Lung microvascular endothelial cell (primary cell): ENCODE measurements around the gene MAPRE2. TPM values are rescaled to one million over a fixed set of nuclear protein-coding genes. Genes with fewer than 3 reads are reported as not detected.

Experiments
- DNase-seq, 2 donors: peaks; one replicate each; pipeline versions ENCODE4 v3.0.0 to v3.0.0-alpha.2; 2010; ENCODE audit warnings: low read depth in 2 of 2
- total RNA-seq: library from RNA; depleted of rRNA; stranded (reverse); fragments of >200 nt; gene quantifications from 2 replicates; pipeline ENCODE4 v1.2.1, GENCODE V29; 2014

The MAPRE2 gene
- total RNA-seq, 1 donor from 2014 or later, result 21.2 TPM

- no peak for DNase-seq
Measured at GRCh38 chr18:35061804-35062203, 20.6 kb downstream of the MAPRE2 start.

GRCh38 chr18:35062408-35062807 is 21.2 kb downstream of the MAPRE2 start:
- DNase-seq, result no peak

DNA sequence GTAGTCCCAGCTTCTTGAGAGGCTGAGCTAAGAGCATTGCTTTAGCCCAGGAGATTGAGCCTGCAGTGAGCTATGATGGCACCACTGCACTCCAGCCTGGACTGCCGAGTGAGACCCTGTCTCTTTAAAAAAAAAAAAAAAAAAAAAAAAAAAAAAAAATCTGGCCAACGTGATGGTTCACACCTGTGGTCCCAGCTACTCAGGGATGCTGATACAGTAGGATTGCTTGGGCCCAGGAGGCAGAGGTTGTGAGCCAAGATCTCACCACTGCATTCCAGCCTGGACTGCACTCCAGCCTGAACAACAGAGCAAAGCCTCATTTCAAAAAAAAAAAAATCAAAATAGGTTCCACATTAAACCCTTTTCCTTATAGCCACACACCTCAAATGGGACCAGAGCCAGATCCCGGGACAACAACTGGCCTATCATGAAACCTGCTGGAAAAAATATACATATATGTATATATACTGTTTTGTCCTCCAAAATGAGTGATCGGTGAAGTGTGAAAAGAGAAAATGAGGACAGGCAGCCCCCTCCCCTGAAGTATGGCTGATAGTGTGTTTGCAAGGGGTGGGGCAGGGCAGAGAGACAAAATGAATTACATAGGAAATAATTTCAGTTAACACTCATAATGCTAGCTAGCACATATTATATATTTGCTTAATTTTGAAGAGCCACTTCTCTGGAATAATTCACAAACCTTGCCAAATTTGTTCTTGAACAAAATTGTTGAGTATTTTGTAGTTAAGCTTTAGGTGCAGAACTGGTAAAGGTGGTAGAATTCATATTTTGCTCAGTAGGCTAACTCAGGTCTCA is 22.9 kb downstream of the MAPRE2 start:
- no peak for DNase-seq

GRCh38 chr18:35067454-35067853 is 26.2 kb downstream of the MAPRE2 start:
- DNase-seq, result no peak

DNA sequence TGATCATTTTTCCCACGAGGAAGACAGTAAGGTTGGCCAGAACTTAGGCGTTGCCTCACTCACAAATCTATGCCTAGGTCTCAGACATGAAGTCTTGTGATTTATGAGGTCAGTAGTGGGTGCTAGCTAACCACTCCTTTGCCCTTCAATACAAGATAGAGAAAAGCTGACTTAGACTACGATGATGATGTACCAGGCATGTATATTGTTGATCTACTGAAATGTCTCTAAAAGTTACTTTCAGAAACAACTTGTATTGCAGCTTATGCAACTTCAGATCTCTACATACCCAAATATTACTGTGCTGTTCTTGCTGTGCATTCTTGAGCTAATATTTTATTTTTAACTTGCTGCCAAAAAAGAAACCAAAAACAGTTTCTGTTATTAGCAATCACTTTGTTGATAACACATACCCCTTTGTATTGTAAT is 30.6 kb downstream of the MAPRE2 start:
- DNase-seq, result no peak

GRCh38 chr18:35072616-35073015 is 31.4 kb downstream of the MAPRE2 start:
- no peak for DNase-seq

- peak; percentile 45 to 65 for DNase-seq
Measured at GRCh38 chr18:35073186-35074105, 32.2 kb downstream of the MAPRE2 start.

- DNase-seq, result no peak
Measured at GRCh38 chr18:35074581-35074980, 33.4 kb downstream of the MAPRE2 start.

DNA sequence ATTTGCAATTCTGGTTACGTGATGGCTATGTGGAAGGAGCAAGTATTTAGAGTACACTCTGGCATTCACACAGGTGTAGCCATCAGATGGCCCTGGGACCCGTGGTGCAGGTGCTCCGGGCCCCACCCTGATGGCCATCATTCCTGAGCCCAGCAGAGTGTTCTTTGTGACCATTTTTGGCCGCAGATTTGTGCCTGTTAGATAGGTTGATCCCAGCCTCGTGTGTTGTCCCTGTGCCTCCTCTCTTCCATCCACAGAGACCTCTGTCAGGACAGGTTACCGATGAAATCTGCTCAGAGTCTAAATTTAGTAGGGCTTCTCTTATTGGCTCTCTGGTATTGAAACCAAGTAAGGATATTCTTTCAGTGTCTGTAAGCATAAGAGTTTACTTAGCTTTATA is 33.9 kb downstream of the MAPRE2 start:
- no peak for DNase-seq

DNA sequence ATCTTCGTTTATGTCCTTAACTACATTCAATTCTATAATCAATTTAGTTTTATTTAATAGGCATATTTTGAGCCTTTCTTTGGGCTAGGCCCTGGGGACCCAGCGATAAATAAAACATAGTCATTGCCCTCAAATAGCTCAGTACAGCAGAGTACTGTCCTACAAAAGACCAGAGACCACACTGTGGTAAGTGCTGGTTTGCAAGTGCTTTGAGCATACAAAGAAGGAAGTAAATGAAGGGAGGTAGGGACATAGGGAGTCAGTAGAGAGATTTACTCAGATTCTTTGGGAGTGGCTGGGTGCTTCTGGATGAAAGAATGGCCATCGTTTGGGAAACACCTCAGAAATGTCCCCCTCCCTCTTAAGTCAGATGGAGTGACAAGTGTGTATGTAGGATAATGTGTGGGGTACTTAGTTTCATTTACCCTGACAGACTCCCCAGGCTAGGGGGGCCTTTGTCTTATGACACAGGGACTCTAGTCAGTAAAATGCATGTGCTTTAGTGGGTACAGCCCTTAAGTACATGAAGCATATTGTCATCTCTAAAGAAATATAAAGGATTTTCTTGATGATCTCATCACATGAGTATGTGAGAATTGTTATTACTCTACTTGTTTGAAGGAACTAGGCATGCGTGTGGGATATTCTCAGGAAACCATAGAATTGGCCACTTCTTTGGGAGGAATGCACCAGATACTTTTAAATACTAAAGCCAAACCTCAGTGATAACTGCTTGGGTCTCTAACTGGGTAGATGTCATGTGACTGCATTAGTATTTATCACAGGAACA is 35.1 kb downstream of the MAPRE2 start:
- DNase-seq, result peak; percentile 7 to 87

DNA sequence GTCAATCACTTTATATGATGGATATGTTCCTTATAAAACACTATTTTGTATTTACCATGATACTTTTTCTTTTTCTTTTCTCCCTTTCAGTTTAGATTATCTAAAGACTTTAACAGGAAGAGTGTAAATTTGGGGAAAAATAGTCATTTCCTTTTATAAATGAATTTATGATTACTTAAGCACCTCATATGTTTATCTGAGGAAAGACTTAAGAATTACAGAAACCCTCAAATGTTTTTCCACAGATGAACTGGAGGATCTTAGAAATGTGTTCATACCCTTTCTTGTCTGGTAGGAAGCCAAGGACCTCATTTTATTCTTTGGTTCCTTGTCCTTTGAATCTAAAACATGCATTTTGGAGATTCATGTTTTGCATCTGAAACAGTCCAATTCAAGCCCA is 36.7 kb downstream of the MAPRE2 start:
- DNase-seq, result peak in 1 of 2 donors; percentile 62

DNA sequence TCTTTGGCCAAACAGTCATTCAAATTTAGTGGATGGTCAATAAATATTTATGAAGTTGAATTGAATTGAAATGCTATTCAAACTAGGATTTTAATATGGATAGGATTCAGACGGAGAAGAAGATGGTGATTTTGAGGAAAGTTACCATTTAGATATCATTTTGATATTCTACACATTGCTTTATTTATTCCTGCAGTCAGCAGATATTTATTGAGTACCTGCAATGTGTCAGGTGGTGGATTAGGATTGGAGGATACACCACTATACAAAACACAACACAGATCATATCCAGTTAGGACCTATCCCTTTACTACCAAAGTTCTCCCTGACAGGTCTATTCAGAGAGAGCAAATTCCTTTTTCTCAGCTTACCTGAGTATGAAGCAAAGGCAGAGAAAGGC is 38.8 kb downstream of the MAPRE2 start:
- DNase-seq, result no peak

DNA sequence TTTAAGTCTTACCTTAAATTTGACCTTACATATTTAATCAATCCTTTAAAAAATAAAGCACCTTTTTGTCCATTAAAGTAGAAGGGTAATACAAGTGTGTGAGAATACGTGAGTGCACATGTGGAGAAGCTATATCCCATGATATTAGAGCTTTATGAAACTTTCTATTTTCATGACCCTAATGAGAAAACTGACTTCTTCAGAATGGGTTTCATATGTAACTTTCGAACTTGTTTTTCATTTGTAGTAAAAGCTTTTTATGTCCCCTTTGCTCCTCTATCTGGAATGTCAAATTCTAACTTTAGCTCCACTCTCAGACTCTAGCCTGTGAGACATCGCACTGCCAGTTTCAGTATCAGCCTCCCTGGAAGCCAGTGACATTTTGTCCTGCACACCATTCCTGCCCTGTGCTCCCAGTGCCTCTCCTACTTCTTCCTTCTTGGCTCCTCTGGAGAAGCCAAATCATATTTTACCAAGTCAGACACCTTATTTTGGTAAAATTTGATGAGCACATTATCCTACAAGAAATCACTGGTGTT is 42.0 kb downstream of the MAPRE2 start:
- DNase-seq, result no peak

DNA sequence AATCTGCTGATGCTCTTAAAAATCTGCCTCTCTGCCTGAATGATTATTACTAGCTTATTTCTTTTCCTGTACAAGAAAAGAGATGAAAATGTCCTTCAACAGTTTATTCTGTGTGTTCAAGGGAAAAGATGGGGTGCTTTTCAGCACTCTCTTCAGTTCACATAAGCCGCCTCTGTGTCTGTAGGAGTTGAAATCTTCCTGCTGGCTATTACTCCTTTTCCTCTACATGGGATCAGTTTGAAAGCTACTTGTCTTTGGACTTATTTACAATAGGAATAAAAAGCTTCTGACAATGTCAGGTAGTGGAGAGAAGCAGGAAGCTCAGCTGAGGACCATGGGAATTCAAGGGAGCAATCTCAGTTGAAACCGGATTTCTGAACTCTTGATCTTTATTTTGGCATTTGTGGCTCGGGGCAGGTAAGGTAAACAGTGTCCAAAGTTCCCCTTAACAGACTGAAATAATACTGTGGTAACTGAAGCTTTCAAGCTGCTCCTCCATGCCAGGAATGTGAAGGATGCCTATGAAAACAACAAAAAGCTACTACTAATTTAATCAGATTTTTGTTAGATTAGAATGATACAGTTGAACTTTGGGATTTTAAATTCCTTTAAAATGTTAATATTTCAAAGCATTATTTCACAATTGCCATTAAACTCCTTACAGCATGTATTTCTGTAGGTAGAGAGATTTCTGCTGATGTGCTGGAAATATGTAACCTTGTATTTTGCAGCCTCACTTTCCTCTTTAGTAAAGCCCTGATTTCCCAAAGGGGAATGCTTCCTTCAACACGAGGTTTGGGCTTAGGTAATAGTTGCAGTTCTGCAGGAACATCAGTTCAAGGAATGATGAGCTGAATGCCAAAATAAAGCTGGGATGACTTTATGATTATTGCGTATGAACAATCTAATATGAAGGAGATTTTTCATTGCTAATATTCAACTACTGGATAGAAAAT is 43.6 kb downstream of the MAPRE2 start:
- no peak for DNase-seq

DNA sequence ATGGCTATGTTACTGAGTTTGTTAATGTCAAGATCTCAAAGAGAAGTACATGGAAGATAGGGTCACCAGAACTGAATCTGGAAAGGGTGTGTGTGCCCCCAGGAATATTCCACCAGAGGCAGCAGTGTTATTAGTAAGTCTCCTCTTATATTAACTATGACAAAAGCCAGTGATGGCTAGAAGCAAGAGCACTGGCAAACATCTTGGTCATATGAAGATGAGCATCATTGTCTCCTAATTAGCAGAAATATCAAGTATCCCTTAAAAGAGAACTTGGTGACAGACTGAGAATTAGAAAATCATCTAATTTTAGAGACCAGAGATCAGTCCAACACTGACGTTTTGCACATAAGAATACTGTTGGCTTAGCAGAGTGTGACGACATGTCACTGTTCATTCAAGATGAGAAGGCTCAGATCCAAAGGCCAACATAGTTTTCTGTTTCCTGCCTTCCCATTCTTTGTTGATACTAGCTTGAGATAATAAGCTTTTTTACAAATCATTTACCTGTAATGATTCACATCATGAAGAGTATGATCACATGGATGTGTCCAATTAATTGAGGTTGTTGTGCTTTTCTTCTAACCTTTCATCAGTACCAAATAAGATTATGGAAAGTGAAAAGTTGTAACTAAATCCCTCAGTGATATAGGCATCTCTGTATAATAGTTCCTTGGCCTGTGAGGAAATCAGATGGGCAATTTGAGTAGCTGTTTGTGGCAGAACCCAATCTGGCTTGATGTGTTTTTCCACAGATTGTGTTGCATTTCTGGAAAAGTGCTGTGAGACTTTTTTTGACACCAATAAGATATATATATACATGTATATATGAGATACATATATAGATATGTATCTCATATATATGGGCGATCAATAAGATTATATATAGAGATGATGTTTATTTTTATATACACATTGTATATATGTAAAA is 44.5 kb downstream of the MAPRE2 start:
- DNase-seq, result peak in 1 of 2 donors; percentile 12

- no peak for DNase-seq
Measured at GRCh38 chr18:35086704-35087103, 45.5 kb downstream of the MAPRE2 start.

- no peak for DNase-seq
Measured at GRCh38 chr18:35087726-35088125, 46.5 kb downstream of the MAPRE2 start.

- no peak for DNase-seq
Measured at GRCh38 chr18:35088921-35089320, 47.7 kb downstream of the MAPRE2 start.

- no peak for DNase-seq
Measured at GRCh38 chr18:35089382-35089781, 48.2 kb downstream of the MAPRE2 start.
